H1 (cell line): ENCODE data around the gene MPDZ. TPM values are rescaled to one million over a fixed set of nuclear protein-coding genes. Genes with fewer than 3 reads are reported as not detected.

Source experiments
- CTCF ChIA-PET: fragments of 300-600 bp; sonication (Branson Sonifier 250); formaldehyde crosslinking; loops from one replicate; lab custom pipeline; 2021; ENCODE audit not compliant: partially characterized antibody; lab: Charles Lee
- POLR2A ChIA-PET: fragments of 300-600 bp; sonication (Branson Sonifier 250); formaldehyde crosslinking; loops from one replicate; lab custom pipeline; 2021; ENCODE audit warnings: inconsistent platforms; ENCODE audit not compliant: partially characterized antibody; lab: Charles Lee
- DNase-seq, 2 experiments: peaks; one replicate each; pipeline versions ENCODE4 v3.0.0 to v3.0.0-alpha.2; 2010 to 2022; ENCODE audit warnings: low spot score in 2 of 2, low read depth in 1 of 2, mixed read lengths in 1 of 2
- FAIRE-seq: peaks from 2 replicates; lab custom pipeline; 2011; peaks lifted over from hg19 to GRCh38; lab: Jason Lieb, UNC
- H2AFZ ChIP-seq: 2 replicates; pipeline ENCODE4 v1.8.1; 2012; ENCODE audit warnings: low read length, inconsistent platforms
- H2AK5ac ChIP-seq: 2 replicates; pipeline ENCODE4 v1.6.1; 2013; ENCODE audit warnings: low read depth, low read length
- H2BK120ac ChIP-seq: replicated peaks from 2 replicates; pipeline ENCODE3; 2013; ENCODE audit warnings: low read depth, low read length, inconsistent platforms
- H2BK12ac ChIP-seq: 2 replicates; pipeline ENCODE4 v1.6.1; 2013; ENCODE audit warnings: low read depth, low read length
- H2BK15ac ChIP-seq: 2 replicates; pipeline ENCODE4 v1.6.1; 2013; ENCODE audit warnings: low read length
- H2BK20ac ChIP-seq: 2 replicates; pipeline ENCODE4 v1.6.1; 2013; ENCODE audit warnings: low read length
- H2BK5ac ChIP-seq: 2 replicates; pipeline ENCODE4 v1.6.1; 2013; ENCODE audit warnings: low read depth, low read length
- H3K14ac ChIP-seq: 2 replicates; pipeline ENCODE4 v1.6.1; 2013; ENCODE audit warnings: inconsistent platforms; ENCODE audit not compliant: insufficient read length
- H3K18ac ChIP-seq: 2 replicates; pipeline ENCODE4 v1.6.1; 2013; ENCODE audit warnings: low read length; ENCODE audit errors: extremely low read depth
- H3K23ac ChIP-seq: 2 replicates; pipeline ENCODE4 v1.6.1; 2013; ENCODE audit warnings: inconsistent platforms; ENCODE audit not compliant: insufficient read length
- H3K23me2 ChIP-seq: 2 replicates; pipeline ENCODE4 v1.6.1; 2013; ENCODE audit warnings: low read depth, low read length
- H3K27ac ChIP-seq: 2 replicates; pipeline ENCODE4 v1.6.1; 2011; ENCODE audit warnings: low read depth, low read length, inconsistent platforms
- H3K27me3 ChIP-seq, 4 experiments: replicated peaks in 1 of 4; 1 replicate in 1 of 4; 2 replicates in 3 of 4; pipeline versions ENCODE4 v1.6.1 to v1.8.1; 2011 to 2013; ENCODE audit warnings: low read length in 3 of 4, mild to moderate bottlenecking in 3 of 4, inconsistent platforms in 2 of 4, mixed read lengths in 2 of 4, moderate library complexity in 1 of 4; ENCODE audit not compliant: control insufficient read depth in 3 of 4, insufficient read depth in 3 of 4; ENCODE audit errors: extremely low read depth in 1 of 4
- H3K36me3 ChIP-seq, 4 experiments: 2 replicates each; pipeline versions ENCODE4 v1.6.1 to v1.8.1; 2011 to 2013; ENCODE audit warnings: mild to moderate bottlenecking in 4 of 4, low read length in 3 of 4, moderate library complexity in 2 of 4, control low read depth in 1 of 4, inconsistent platforms in 1 of 4; ENCODE audit not compliant: insufficient read depth in 4 of 4, control insufficient read depth in 2 of 4
- H3K4ac ChIP-seq: replicated peaks from 2 replicates; pipeline ENCODE3; 2013; ENCODE audit warnings: low read length, low read depth, mixed read lengths, inconsistent platforms; ENCODE audit not compliant: insufficient read length
- H3K4me1 ChIP-seq, 4 experiments: replicated peaks in 1 of 4; 1 replicate in 1 of 4; 2 replicates in 3 of 4; pipeline versions ENCODE4 v1.6.1 to v1.8.1; 2011 to 2013; ENCODE audit warnings: low read length in 3 of 4, inconsistent platforms in 2 of 4, mixed read lengths in 1 of 4; ENCODE audit not compliant: insufficient read depth in 4 of 4, control insufficient read depth in 3 of 4
- H3K4me2 ChIP-seq, 2 experiments: 2 replicates each; pipeline versions ENCODE4 v1.6.1 to v1.8.1; 2011 to 2013; ENCODE audit warnings: low read depth in 2 of 2, low read length in 2 of 2, control low read depth in 1 of 2, inconsistent platforms in 1 of 2, mild to moderate bottlenecking in 1 of 2; ENCODE audit not compliant: insufficient read depth in 1 of 2
- H3K4me3 ChIP-seq, 4 experiments: fragments of 200-600, 300-600 bp in 1 of 4; sonication (generic), shearing (Covaris generic), sonication (Bioruptor Twin) in 1 of 4; 2 replicates each; pipeline versions ENCODE4 v1.5.1 to v1.8.1; 2011 to 2016; ENCODE audit warnings: low read length in 4 of 4, low read depth in 3 of 4, control low read depth in 2 of 4, inconsistent platforms in 2 of 4, mild to moderate bottlenecking in 2 of 4, mixed read lengths in 1 of 4, moderate library complexity in 1 of 4; ENCODE audit not compliant: insufficient read depth in 2 of 4; ENCODE audit errors: extremely low read depth in 1 of 4
- H3K56ac ChIP-seq: replicated peaks from 2 replicates; pipeline ENCODE3; 2013; ENCODE audit warnings: low read depth, mild to moderate bottlenecking, mixed read lengths, low read length, inconsistent platforms; ENCODE audit not compliant: insufficient read length
- H3K79me1 ChIP-seq: 2 replicates; pipeline ENCODE4 v1.6.1; 2013; ENCODE audit warnings: low read depth, low read length, control low read depth
- H3K79me2 ChIP-seq, 2 experiments: 2 replicates each; pipeline versions ENCODE4 v1.6.1 to v1.8.1; 2012 to 2013; ENCODE audit warnings: low read length in 2 of 2, mild to moderate bottlenecking in 2 of 2, inconsistent platforms in 1 of 2; ENCODE audit not compliant: insufficient read depth in 2 of 2, control insufficient read depth in 1 of 2
- H3K9ac ChIP-seq, 4 experiments: replicated peaks in 1 of 4; 1 replicate in 1 of 4; 2 replicates in 3 of 4; pipeline versions ENCODE4 v1.6.1 to v1.8.1; 2011 to 2013; ENCODE audit warnings: low read depth in 3 of 4, low read length in 3 of 4, control low read depth in 2 of 4, mild to moderate bottlenecking in 2 of 4, moderate library complexity in 2 of 4, inconsistent platforms in 1 of 4; ENCODE audit errors: extremely low read depth in 1 of 4
- H3K9me3 ChIP-seq, 2 experiments: 2 replicates each; pipeline versions ENCODE4 v1.6.1 to v1.8.1; 2012 to 2013; ENCODE audit warnings: mild to moderate bottlenecking in 2 of 2, moderate library complexity in 2 of 2, control low read depth in 1 of 2, inconsistent platforms in 1 of 2, low read depth in 1 of 2, low read length in 1 of 2, mixed read lengths in 1 of 2; ENCODE audit not compliant: insufficient read depth in 2 of 2
- H4K20me1 ChIP-seq, 2 experiments: replicated peaks in 1 of 2; 2 replicates each; pipeline versions ENCODE3 to v1.8.1; 2011 to 2013; ENCODE audit warnings: inconsistent platforms in 2 of 2, low read length in 2 of 2, mild to moderate bottlenecking in 1 of 2; ENCODE audit not compliant: insufficient read depth in 2 of 2, control insufficient read depth in 1 of 2
- H4K5ac ChIP-seq: 2 replicates; pipeline ENCODE4 v1.6.1; 2013; ENCODE audit warnings: low read length, low read depth, mixed read lengths, inconsistent platforms; ENCODE audit not compliant: insufficient read length
- H4K8ac ChIP-seq: 2 replicates; pipeline ENCODE4 v1.8.0; 2013; ENCODE audit warnings: mild to moderate bottlenecking, moderate library complexity, low read length, inconsistent platforms; ENCODE audit not compliant: insufficient read depth; ENCODE audit errors: extremely low read depth
- H4K91ac ChIP-seq: replicated peaks from 2 replicates; pipeline ENCODE3; 2013; ENCODE audit warnings: low read length, mixed read lengths, inconsistent platforms; ENCODE audit not compliant: insufficient read length
- CHD1 ChIP-seq: IDR thresholded peaks from 2 replicates; pipeline ENCODE4 v1.6.1; 2012; ENCODE audit warnings: low read depth, low read length, improper control_type of control experiment
- CHD2 ChIP-seq: IDR thresholded peaks from 2 replicates; pipeline ENCODE4 v1.6.1; 2012; ENCODE audit warnings: low read length, improper control_type of control experiment
- EGR1 ChIP-seq: IDR thresholded peaks from 2 replicates; pipeline ENCODE4 v1.6.1; 2011; ENCODE audit warnings: low read depth, low read length, borderline replicate concordance
- EZH2 ChIP-seq: fragments of 200-600 bp; sonication (generic); IDR thresholded peaks from 2 replicates; pipeline ENCODE4 v1.7.1; 2012; ENCODE audit warnings: low read depth, mild to moderate bottlenecking, moderate library complexity, low read length, inconsistent platforms; ENCODE audit not compliant: severe bottlenecking
- NRF1 ChIP-seq: IDR thresholded peaks from 2 replicates; pipeline ENCODE4 v1.6.1; 2011; ENCODE audit warnings: mild to moderate bottlenecking, low read depth, low read length, improper control_type of control experiment
- POU5F1 ChIP-seq: IDR thresholded peaks from 2 replicates; pipeline ENCODE4 v1.6.1; 2011; ENCODE audit warnings: low read depth, mild to moderate bottlenecking, low read length, moderate library complexity
- RXRA ChIP-seq: IDR thresholded peaks from 2 replicates; pipeline ENCODE4 v1.6.1; 2011; ENCODE audit warnings: low read depth, mild to moderate bottlenecking, low read length, moderate library complexity; ENCODE audit not compliant: insufficient read depth
- SP2 ChIP-seq: IDR thresholded peaks from 2 replicates; pipeline ENCODE4 v1.6.1; 2012; ENCODE audit warnings: mild to moderate bottlenecking, low read length, inconsistent platforms
- polyA plus RNA-seq, 7 experiments: library from polyadenylated mRNA; depleted of rRNA in 3 of 7; stranded (reverse) in 5 of 7; unstranded in 2 of 7; fragments of >200 nt in 5 of 7; fragments of 200-250 nt in 2 of 7; gene quantifications; 1 replicate in 5 of 7; 2 replicates in 1 of 7; 4 replicates in 1 of 7; pipeline versions ENCODE4 v1.2.1 to v1.2.3, GENCODE V29; 2011 to 2013; ENCODE audit warnings: missing spikeins in 2 of 7, mixed read lengths in 2 of 7
- total RNA-seq: library from RNA; stranded (reverse); fragmentation: NEBNext Ultra II Directional; extraction: Animal tissue kit (Norgen Biotek cat#: 25700); gene quantifications from 2 replicates; pipeline ENCODE4 v1.2.1, GENCODE V29; 2021

Gene MPDZ
- total and polyA plus RNA-seq, 2 of the 8 experiments (the other 6 are each of a cell fraction or from before 2014, with no cell fraction given): 14.6 to 39.4 TPM

- Histone ChIP-seq H3K4me3 (no peak overlapping the region), H2BK15ac (no peak overlapping the region), H2BK120ac (no peak overlapping the region), H4K8ac (no peak overlapping the region), H3K27ac (no peak overlapping the region), H3K79me2 (no peaks in the 10 kb centered on the region), H2BK20ac (no peak overlapping the region), H4K91ac (no peak overlapping the region), H2AFZ (no peak overlapping the region), H3K4me2 (no peak overlapping the region), H3K79me1 (no peaks in the 10 kb centered on the region), H4K20me1 (no peaks in the 10 kb centered on the region), H2AK5ac (no peak overlapping the region), H2BK12ac (no peak overlapping the region), H4K5ac (no peak overlapping the region), H3K9ac (no peak overlapping the region), H3K4me1 (no peaks in the 10 kb centered on the region), H3K23ac (no peak overlapping the region), H3K4ac (no peak overlapping the region), H3K36me3 (peaks cover 0 to 14% (median 2%) of the 10 kb centered on the region in 4 experiments; a peak in 4 of 8 replicates), H2BK5ac (no peak overlapping the region), H3K9me3 (no peaks in the 10 kb centered on the region), H3K18ac (no peak overlapping the region), H3K56ac (no peak overlapping the region), H3K23me2 (no peaks in the 10 kb centered on the region), H3K27me3 (no peaks in the 10 kb centered on the region), H3K14ac (no peak overlapping the region)
- TF ChIP-seq SP2: no peak
- TF ChIP-seq EGR1: no peak
- TF ChIP-seq NRF1: no peak
- TF ChIP-seq RXRA: no peak
- no peak for TF ChIP-seq POU5F1
- TF ChIP-seq CHD2: no peak
- no peak for TF ChIP-seq EZH2
- no peak for TF ChIP-seq CHD1
- POLR2A ChIA-PET: no interaction called here
- FAIRE-seq: no peak
- CTCF ChIA-PET: no interaction called here
- DNase-seq: no peak
These were observed 57.8 kb downstream of the MPDZ start for GRCh38 chr9:13221741-13222140.
